Activated T-cell treated with anti-CD3 and anti-CD28 coated beads for 24 hours (primary cell): ENCODE measurements around the gene TMEM40.
A peak's percentile ranks its signal among the peaks of the same experiment; 100 is the strongest.
"Not testable (repeated sequence)": the region's sequence is repeated elsewhere in the genome, so short reads cannot be mapped to it uniquely, and the experiment has no call there.

Source experiments
- DNase-seq: peaks from one replicate; pipeline ENCODE4 v3.0.0-alpha.2; 2020; ENCODE audit warnings: low read depth

Gene TMEM40

DNA sequence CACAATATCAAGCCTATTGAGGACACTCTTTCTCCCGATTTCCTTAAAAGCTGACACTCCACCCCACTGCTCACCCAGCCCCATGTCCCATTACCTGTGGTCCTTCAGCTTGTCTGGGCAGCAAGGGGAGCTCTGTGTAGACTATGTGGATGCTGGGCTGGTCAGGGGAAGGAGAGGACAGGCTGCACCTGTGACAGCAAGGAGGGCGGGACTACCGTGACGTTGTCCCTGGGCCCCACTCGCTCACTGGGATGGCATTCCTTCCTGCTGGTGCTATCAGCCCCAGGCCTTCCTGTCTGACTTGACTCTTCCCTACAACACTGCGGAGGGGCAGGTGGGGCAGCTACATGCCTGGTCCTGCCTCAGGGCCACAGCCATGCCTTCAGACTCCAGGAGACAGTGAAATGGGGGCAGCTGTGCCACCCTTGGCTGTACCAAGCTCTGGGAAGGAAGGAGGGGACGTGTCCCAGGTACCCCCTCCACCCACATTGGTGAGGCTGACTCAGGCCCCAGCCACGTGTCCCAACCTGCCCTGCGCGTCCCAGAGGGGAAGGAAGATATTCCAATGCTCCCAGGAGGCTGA, at the start of gene TMEM40:
TMEM40 (minus strand) TSS at position 163 of the 583 bp plus-strand sequence. CDS start 9,427 bp downstream, outside the sequence.
- no peak for DNase-seq

DNA sequence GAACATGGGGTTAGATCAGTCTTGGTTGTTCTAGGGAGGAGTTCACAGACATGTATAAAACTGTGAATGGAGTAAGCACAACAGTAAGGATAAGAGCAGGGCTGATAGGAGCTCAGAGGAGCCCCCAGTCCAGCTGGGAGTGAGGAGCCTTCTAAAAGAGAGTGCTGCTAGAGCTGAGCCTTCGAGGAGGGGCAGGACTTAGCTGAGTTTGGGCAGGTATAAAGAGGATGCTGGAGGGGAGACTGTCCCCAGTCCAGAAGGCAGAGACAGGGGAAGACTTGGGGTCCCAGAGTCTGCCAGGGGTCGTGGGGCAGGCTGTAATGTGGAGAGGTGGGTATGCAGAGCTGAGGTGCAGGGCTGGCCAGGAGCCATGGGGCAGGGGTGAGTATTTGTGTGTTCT, 49.5 kb upstream of the TMEM40 start:
- no peak for DNase-seq

- DNase-seq = no peak
These were observed 48.7 kb upstream of the TMEM40 start for GRCh38 chr3:12807601-12808359.

DNA sequence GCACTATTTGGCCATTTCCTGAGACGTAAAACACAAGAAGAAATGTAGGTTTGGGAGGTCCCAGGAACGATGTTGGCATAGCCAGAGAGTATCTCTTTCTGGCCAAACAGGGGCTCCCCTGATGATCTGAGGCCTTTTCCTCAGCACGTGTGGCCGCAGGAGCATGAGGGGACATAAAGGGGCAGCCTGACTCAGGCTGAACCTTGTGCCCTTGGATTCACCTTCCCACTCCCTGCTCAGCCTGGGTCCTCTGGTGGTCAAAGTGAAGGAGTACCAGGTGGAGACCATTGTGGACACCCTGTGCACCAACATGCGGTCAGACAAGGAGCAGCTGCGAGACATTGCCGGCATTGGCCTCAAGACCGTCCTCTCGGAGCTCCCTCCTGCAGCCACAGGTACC, 48.0 kb upstream of the TMEM40 start:
- no peak for DNase-seq

GRCh38 chr3:12803371-12803770, 44.3 kb upstream of the TMEM40 start:
- DNase-seq = no peak

- DNase-seq = no peak
These were observed 40.7 kb upstream of the TMEM40 start for GRCh38 chr3:12799525-12800440.

GRCh38 chr3:12798559-12799179, 39.6 kb upstream of the TMEM40 start:
- DNase-seq = no peak

DNA sequence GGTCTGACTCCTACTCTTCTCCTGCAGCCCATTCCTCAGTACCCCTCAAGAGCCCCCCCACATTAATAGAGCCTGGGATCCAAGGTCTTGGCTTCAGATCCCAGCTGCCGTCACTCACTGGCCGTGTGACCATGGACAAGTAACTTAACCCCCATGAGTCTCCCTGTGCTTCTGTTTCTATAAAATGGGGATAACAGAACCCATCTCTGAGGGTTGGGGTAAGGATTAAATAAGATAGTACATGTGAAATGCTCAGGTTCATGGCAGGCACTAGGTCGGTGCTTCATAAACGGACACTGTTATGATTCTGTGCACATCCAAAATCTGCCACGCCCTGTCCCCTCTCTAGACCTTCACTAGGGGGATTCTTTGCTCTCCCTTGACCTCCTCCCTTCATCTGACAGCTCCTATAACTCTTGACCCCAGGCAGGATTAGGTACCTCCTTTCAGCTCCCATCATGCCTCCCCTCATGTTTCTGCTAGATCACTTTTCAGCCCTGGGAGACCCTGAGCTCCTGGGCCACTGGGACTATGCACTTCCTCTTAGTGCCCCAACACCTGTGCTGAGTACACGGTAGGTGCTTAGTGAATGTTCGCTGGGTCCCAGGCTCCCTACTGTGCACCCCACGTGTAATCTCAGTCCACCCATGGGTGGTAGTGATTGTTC, 39.0 kb upstream of the TMEM40 start:
- no peak for DNase-seq

- DNase-seq = no peak
These were observed 38.2 kb upstream of the TMEM40 start for GRCh38 chr3:12797124-12797891.

GRCh38 chr3:12796171-12797123, 37.4 kb upstream of the TMEM40 start, which contains the start of gene CAND2:
Gene CAND2 (plus strand): TSS chr3:12796680. CDS start chr3:12796721, 41 bp downstream.
- DNase-seq = no peak

DNA sequence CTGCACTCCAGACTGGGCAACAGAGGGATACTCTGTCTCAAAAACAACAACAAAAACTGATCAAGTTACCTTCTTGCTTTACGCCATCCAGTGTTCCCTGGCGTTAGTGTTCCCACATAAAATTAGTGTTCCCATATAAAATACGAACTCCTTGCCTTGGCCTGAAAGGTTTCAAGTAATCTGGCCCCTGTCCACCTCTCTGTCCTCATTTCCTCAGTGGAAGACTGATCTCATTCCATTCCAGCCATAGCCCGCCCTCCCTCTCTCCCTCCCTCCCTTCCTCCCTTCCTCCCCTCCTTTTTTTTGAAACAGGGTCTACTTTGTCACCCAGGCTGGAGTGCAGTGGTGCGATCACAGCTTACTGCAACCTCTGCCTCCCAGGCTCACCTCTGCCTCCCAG, 34.6 kb upstream of the TMEM40 start:
- no peak for DNase-seq

GRCh38 chr3:12791430-12791829, 32.4 kb upstream of the TMEM40 start:
- DNase-seq = no peak

DNA sequence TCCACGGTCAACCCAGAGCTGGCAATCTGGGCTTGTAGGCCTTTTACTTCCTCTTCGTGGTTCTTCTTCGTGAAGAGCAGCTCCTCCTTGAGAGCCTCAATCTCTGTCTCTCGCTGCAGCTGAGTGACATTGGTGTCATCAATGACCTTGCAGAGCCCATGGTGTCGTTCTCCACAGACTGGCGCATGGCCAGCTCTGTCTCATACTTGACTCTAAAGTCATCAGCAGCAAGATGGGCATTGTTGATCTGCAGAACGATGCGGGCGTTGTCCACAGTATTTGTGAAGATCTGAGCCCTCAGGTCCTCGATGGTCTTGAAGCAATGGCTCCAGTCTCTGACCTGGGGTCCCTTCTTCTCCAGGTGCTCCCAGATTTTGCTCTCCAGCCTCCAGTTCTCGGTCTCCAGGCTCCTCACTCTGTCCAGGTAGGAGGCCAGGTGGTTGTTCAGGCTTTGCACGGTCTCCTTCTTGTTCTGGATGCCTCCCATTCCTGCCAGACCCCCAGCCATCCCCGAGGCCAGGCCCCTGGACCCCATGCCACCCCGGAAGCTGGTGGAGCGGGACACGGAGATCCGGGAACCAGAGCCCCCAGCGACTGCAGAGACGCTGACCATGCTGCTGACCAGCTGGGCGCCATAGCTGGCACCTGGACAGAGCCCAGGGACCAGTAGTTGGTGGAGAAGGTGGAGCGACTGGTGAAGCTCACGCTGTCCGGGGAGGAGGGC, 29.1 kb upstream of the TMEM40 start:
- DNase-seq = not testable (repeated sequence)

DNA sequence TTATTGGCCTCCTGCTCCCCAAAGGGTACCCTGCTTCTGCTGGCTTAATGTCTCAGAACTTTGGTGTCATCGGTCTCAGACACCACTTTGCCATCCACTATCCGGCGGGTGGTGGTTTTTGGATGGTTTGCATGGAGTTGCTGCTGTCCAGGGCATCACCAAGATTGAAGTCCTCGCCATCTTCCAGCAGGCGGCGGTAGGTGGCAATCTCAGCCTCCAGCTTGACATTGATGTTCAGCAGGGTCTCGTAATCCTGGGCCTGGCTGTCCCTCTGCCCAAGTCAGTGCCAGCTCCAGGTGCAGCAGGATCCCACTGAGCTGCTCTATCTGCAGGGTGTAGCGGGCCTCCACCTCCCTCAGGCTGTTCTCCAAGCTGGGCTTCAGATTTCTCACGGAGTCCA, 28.3 kb upstream of the TMEM40 start:
- DNase-seq = peak; percentile 38

DNA sequence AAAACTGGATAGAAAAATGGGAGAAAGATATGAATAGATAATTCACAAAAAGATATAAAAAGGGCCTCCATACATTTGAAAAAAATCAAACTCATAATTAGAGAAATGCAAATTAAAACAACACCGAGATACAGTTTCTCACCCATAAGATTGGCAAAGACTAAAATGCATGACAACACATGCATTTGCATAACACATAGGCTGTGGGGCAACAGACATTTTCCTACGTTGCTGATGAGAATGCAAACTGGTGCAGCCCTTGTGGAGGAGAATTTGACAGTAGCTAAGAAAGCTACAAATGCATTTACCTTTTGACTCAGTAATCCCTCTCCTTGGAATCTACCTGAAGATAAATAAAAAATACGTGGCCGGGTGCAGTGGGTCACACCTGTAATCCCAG, 26.0 kb upstream of the TMEM40 start:
- no peak for DNase-seq

DNA sequence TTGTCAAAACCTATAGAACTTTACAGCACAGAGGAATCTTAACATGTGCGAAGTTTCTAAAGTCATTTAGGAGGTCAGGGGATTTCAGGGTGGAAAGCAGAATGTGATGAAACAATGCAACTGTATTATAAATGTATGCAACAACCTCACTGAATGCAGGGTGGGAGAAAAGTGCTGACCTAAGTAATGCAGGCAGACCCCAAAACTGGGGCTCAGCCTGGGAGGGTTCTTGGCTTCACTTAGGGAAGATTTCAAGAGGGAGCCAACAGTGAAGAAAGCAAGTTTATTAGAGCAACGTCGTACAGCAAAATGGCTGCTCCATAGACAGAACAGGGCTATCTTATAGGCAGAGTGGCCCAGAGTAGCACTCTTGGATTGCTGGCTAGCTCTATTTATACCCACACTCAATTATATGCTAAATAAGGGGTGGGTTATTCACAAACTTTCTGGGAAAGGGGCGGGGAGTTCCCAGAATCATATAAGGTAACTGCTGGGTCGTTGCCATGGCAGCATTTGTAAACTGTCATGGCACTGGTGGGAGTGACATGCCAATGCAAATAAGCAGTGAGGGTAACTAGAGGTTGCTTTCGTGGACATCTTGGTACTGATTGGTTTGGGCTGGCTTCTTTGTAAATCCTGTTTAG, 23.2 kb upstream of the TMEM40 start:
- DNase-seq = no peak

DNA sequence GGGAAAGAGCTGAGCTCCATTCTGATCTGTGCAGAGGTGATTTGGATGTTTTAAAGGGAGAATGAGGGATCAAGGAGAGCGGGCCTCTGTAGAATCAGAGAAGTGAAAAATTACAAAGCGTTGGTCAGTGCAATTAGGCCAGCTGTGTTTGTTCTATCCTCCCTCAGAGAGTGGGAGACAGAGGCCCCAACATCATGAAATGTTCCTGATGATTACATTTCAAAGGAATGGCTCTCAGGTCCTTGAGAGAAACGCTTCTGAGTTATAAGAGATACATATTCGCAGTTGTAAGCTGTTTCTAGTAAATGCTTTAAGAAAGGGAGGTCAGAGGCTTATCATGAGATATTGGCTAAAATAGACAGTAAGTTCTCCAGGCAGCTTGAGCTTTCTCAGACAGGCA, 21.7 kb upstream of the TMEM40 start:
- DNase-seq = no peak

GRCh38 chr3:12777171-12777570, 18.1 kb upstream of the TMEM40 start:
- no peak for DNase-seq
